ENCODE data around the gene ATP6V1B1. TPM values are rescaled to one million over a fixed set of nuclear protein-coding genes. Genes with fewer than 3 reads are reported as not detected.

The ATP6V1B1 gene
- total RNA-seq, 1 experiment from 2014 or later = 6.5 TPM

GRCh38 chr2:70920367-70920715 is 15.4 kb upstream of the ATP6V1B1 start:
- intact Hi-C loops (cut with micrococcal nuclease; ENCODE audit: unreplicated experiment) = no loop called here
- Histone ChIP-seq H3K4me3 (ENCODE audit: low read depth, low read length, poor library complexity, severe bottlenecking) (no peak overlapping the region), H3K27me3 (replicated peaks; ENCODE audit: insufficient read depth, low read depth, low read length, poor library complexity) (no peaks in the 10 kb centered on the region), H3K36me3 (ENCODE audit: insufficient read depth, low read length, poor library complexity, severe bottlenecking) (no peaks in the 10 kb centered on the region), H3K9me3 (ENCODE audit: low read depth, low read length, poor library complexity, severe bottlenecking) (no peaks in the 10 kb centered on the region), H3K4me1 (ENCODE audit: insufficient read depth, low read length, poor library complexity, severe bottlenecking) (no peaks in the 10 kb centered on the region), H3K27ac (ENCODE audit: low read depth, low read length, poor library complexity, severe bottlenecking) (no peak overlapping the region)
- ChIA-PET CTCF (interaction anchor here (1.4 kb wide), 1 partner anchor 50 kb away, joined by 7 read pairs; no protein-coding TSS in a partner anchor), POLR2A (ENCODE audit: low non-redundant PET) (no interaction called here)
- no peak for DNase-seq (ENCODE audit: low spot score)
- no peak for TF ChIP-seq CTCF (conservative IDR thresholded peaks at IDR 0.05; ENCODE audit: low read depth, low read length)
- TF ChIP-seq EZH2 (IDR thresholded peaks at IDR 0.05; ENCODE audit: borderline replicate concordance, low read depth, low read length, poor library complexity, severe bottlenecking) = no peak
- BruUV-seq (replicated peaks) = no TSS peak

DNA sequence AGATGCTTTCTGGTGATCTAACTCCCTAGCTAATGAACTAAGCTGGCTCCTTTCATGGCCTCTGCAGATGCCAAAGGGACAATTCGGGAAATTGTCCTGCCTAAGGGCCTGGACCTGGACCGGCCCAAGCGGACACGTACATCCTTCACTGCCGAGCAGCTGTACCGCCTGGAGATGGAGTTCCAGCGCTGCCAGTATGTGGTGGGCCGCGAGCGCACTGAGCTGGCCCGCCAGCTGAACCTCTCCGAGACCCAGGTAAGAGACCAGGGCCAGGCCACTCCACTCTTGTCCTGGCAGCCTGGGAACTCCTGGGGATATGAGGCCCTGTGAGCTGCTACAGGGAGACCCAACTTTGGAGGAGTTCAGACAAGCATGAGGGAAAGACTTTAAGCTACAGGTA is 14.7 kb upstream of the ATP6V1B1 start:
- Histone ChIP-seq H3K9me3 (ENCODE audit: low read depth, low read length, poor library complexity, severe bottlenecking) (no peaks in the 10 kb centered on the region), H3K27me3 (replicated peaks; ENCODE audit: insufficient read depth, low read depth, low read length, poor library complexity) (no peaks in the 10 kb centered on the region), H3K4me3 (ENCODE audit: low read depth, low read length, poor library complexity, severe bottlenecking) (no peak overlapping the region), H3K4me1 (ENCODE audit: insufficient read depth, low read length, poor library complexity, severe bottlenecking) (no peaks in the 10 kb centered on the region), H3K27ac (ENCODE audit: low read depth, low read length, poor library complexity, severe bottlenecking) (no peak overlapping the region), H3K36me3 (ENCODE audit: insufficient read depth, low read length, poor library complexity, severe bottlenecking) (no peaks in the 10 kb centered on the region)
- TF ChIP-seq EZH2 (IDR thresholded peaks at IDR 0.05; ENCODE audit: borderline replicate concordance, low read depth, low read length, poor library complexity, severe bottlenecking) (no peak), CTCF (conservative IDR thresholded peaks at IDR 0.05; ENCODE audit: low read depth, low read length) (no peak)
- no TSS peak for BruUV-seq (replicated peaks)
- DNase-seq (ENCODE audit: low spot score) = no peak
- intact Hi-C loops (cut with micrococcal nuclease; ENCODE audit: unreplicated experiment) = no loop called here
- POLR2A ChIA-PET (ENCODE audit: low non-redundant PET) = no interaction called here
- CTCF ChIA-PET = interaction anchor here (0.5 to 2.0 kb wide), 3 partner anchors 50 to 265 kb away, joined by 4 to 8 read pairs (median 7); no protein-coding TSS in a partner anchor

DNA sequence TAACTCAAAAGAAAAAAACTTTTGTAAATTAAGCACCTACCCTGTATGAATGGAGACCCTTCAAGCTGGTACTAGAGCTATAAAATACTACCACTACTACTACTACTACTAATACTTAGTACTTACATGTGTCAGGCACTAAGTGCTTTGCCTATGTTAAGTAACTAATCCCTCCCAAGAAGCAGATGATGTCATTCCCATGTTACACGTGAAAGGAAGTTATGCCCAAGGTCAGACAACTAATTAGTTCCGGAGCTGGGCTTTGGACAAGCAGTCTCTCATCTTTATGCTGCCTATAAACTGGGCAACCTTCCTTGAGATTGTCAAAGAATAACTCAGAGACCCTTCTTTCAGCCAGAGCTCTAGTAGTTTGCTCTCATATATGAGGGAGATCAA is 13.9 kb upstream of the ATP6V1B1 start:
- H3K4me3 ChIP-seq (ENCODE audit: low read depth, low read length, poor library complexity, severe bottlenecking) = no peak overlapping the region
- intact Hi-C loops (cut with micrococcal nuclease; ENCODE audit: unreplicated experiment) = no loop called here
- H3K4me1 ChIP-seq (ENCODE audit: insufficient read depth, low read length, poor library complexity, severe bottlenecking) = no peaks in the 10 kb centered on the region
- H3K27me3 ChIP-seq (replicated peaks; ENCODE audit: insufficient read depth, low read depth, low read length, poor library complexity) = no peaks in the 10 kb centered on the region
- CTCF ChIA-PET = interaction anchor here (0.8 to 2.0 kb wide), 3 partner anchors 27 to 79 kb away, joined by 3 to 8 read pairs (median 4); no protein-coding TSS in a partner anchor
- no peaks in the 10 kb centered on the region for H3K9me3 ChIP-seq (ENCODE audit: low read depth, low read length, poor library complexity, severe bottlenecking)
- H3K27ac ChIP-seq (ENCODE audit: low read depth, low read length, poor library complexity, severe bottlenecking) = no peak overlapping the region
- TF ChIP-seq EZH2 (IDR thresholded peaks at IDR 0.05; ENCODE audit: borderline replicate concordance, low read depth, low read length, poor library complexity, severe bottlenecking) = no peak
- TF ChIP-seq CTCF (conservative IDR thresholded peaks at IDR 0.05; ENCODE audit: low read depth, low read length) = no peak
- POLR2A ChIA-PET (ENCODE audit: low non-redundant PET) = no interaction called here
- DNase-seq (ENCODE audit: low spot score) = no peak
- no peaks in the 10 kb centered on the region for H3K36me3 ChIP-seq (ENCODE audit: insufficient read depth, low read length, poor library complexity, severe bottlenecking)
- no TSS peak for BruUV-seq (replicated peaks)

Measured in A673 (cell line).